G401 (cell line): ENCODE measurements around the gene SF3B3. TPM values are rescaled to one million over a fixed set of nuclear protein-coding genes. Genes with fewer than 3 reads are reported as not detected.
"Not testable (repeated sequence)": the region's sequence is repeated elsewhere in the genome, so short reads cannot be mapped to it uniquely, and the experiment has no call there.

Source experiments
- DNase-seq: peaks from one replicate; pipeline ENCODE4 v3.0.0-alpha.2; 2015; ENCODE audit warnings: low spot score
- in situ Hi-C: cut with HindIII; loops from 2 replicates; pipeline ENCODE4 v1.10.0; 2016; ENCODE audit warnings: low sequenced_read_pairs, mixed read lengths
- total RNA-seq: library from RNA; depleted of rRNA; stranded (reverse); fragments of >200 nt; shearing (Covaris generic); gene quantifications from 2 replicates; pipeline ENCODE4 v1.2.3, GENCODE V29; 2014

Gene SF3B3
- total RNA-seq, 1 experiment from 2014 or later, result 98.0 TPM

GRCh38 chr16:70579648-70580630 is 56.3 kb downstream of the SF3B3 start:
- no peak for DNase-seq
- in situ Hi-C loops, result no loop called here

- in situ Hi-C loops, result no loop called here
- no peak for DNase-seq
Measured at GRCh38 chr16:70582280-70582978, 58.8 kb downstream of the SF3B3 start.

GRCh38 chr16:70586731-70587130 is 63.1 kb downstream of the SF3B3 start:
- no peak for DNase-seq
- in situ Hi-C loops, result no loop called here

GRCh38 chr16:70588565-70588964 is 64.9 kb downstream of the SF3B3 start:
- no peak for DNase-seq
- in situ Hi-C loops, result no loop called here

GRCh38 chr16:70589416-70589815 is 65.8 kb downstream of the SF3B3 start:
- DNase-seq, in situ Hi-C loops: not testable (repeated sequence)

GRCh38 chr16:70589998-70590471 is 66.4 kb downstream of the SF3B3 start:
- in situ Hi-C loops, result no loop called here

GRCh38 chr16:70590722-70591415 is 67.3 kb downstream of the SF3B3 start:
- no peak for DNase-seq
- in situ Hi-C loops, result no loop called here

More at GRCh38 chr16:70589998-70590471, 66.4 kb downstream of the SF3B3 start:
- no peak for DNase-seq

GRCh38 chr16:70591615-70592014 is 68.0 kb downstream of the SF3B3 start:
- in situ Hi-C loops, result no loop called here
- DNase-seq, result no peak

- in situ Hi-C loops, result no loop called here
- DNase-seq, result no peak
Measured at GRCh38 chr16:70592106-70592571, 68.5 kb downstream of the SF3B3 start.

GRCh38 chr16:70593544-70593943 is 69.9 kb downstream of the SF3B3 start:
- DNase-seq, result no peak
- in situ Hi-C loops, result no loop called here

GRCh38 chr16:70594569-70594968 is 71.0 kb downstream of the SF3B3 start:
- in situ Hi-C loops, result no loop called here
- no peak for DNase-seq

- in situ Hi-C loops, result no loop called here
- DNase-seq, result no peak
Measured at GRCh38 chr16:70597135-70597835, 73.7 kb downstream of the SF3B3 start.

- DNase-seq, result no peak
- in situ Hi-C loops, result no loop called here
Measured at GRCh38 chr16:70598937-70599503, 75.4 kb downstream of the SF3B3 start.

- no peak for DNase-seq
- in situ Hi-C loops, result no loop called here
Measured at GRCh38 chr16:70600730-70601129, 77.1 kb downstream of the SF3B3 start.

GRCh38 chr16:70601576-70602575 is 78.3 kb downstream of the SF3B3 start:
- peak; percentile 60 for DNase-seq

GRCh38 chr16:70602831-70603230 is 79.2 kb downstream of the SF3B3 start:
- in situ Hi-C loops, result no loop called here
- DNase-seq, result no peak

More at GRCh38 chr16:70601576-70602575, 78.3 kb downstream of the SF3B3 start:
- in situ Hi-C loops, result no loop called here
